GM19455 (cell line): ENCODE data around the gene KLHL29.

Source experiments
- ATAC-seq: cut with Tn5 transposase; IDR thresholded peaks from one replicate; pipeline ENCODE4 v1.9.1; 2021; ENCODE audit not compliant: unreplicated experiment

Gene KLHL29

DNA sequence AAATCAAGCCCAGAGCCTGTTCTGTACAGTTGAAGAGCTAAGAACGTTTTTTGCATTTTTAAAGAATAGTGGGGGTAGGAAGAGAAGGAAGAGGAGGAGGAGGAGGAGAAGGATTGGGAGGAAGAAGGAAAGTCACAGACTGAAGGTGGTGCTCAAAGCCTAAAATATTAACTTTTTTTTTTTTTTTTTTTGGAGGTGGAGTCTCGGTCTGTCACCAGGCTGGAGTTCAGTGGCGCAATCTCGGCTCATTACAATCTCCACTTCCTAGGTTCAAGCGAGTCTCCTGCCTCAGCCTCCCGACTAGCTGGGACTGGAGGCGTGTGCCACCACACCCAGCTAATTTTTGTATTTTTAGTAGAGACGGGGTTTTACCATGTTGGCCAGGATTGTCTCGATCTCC, 18.3 kb upstream of the KLHL29 start:
- ATAC-seq = no peak

GRCh38 chr2:23367760-23368159, 17.2 kb upstream of the KLHL29 start:
- no peak for ATAC-seq

GRCh38 chr2:23373666-23374065, 11.3 kb upstream of the KLHL29 start:
- ATAC-seq = no peak

DNA sequence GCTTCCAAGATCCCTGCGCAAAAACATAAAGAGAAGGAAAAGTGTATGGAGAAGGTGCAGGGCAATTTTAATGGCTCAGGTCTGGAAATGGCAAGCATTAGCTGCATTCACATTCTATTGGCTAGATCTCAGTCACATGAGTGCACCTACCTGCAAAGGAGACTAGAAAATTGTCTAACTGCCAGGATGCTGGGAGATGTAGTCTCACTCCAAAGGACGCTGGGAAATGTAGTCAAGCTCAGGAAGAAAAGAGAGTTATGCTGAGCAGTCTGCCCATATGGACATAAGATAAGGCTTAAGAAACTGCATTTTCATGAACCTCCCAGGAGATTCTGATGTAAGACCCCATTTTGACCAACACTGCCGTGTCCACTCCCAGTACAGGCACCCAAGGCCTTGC, 9.5 kb upstream of the KLHL29 start:
- peak; percentile 37 for ATAC-seq

DNA sequence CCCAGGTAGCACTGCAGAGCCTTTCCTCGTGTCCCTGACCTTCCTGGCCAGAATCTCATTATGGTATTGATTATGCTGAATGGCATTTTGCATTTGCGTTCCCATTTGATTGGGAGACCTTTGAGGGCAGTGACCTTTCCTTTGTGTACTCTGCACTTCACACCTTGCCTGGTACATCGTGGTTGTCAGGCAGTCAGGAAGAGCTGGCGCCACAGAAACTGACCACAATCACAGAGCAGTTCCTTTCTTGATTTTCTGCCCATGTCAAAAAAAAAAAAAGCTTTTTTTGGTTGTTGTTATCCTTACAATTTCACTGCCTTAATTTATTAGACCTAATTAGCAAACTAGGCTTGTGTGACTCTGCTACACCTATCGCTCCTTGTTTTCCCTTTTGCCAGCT, 8.9 kb upstream of the KLHL29 start:
- no peak for ATAC-seq

- no peak for ATAC-seq
Observed at GRCh38 chr2:23376972-23377371, 8.0 kb upstream of the KLHL29 start.

- ATAC-seq = no peak
Observed at GRCh38 chr2:23377771-23378170, 7.2 kb upstream of the KLHL29 start.

DNA sequence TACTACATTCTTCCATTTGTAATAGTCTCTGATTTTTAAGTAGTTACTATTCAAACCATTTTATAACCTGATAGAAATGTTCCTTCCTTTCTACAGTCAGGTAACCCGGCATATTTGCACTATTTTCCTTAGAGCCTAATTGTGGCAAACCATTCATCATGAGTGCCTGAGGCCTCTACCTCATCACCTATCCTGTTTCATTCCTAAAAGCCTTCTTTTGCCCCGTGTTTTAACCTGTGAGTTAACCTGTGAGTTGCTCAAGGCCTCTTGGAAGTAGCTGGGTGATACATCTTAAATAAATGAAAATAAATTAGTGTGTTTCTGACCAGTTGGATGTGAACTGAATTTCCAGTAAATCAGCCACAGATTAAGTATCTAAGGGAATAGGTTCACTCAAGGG, 6.5 kb upstream of the KLHL29 start:
- ATAC-seq = no peak

GRCh38 chr2:23379220-23379695, 5.7 kb upstream of the KLHL29 start:
- ATAC-seq = peak; percentile 49

DNA sequence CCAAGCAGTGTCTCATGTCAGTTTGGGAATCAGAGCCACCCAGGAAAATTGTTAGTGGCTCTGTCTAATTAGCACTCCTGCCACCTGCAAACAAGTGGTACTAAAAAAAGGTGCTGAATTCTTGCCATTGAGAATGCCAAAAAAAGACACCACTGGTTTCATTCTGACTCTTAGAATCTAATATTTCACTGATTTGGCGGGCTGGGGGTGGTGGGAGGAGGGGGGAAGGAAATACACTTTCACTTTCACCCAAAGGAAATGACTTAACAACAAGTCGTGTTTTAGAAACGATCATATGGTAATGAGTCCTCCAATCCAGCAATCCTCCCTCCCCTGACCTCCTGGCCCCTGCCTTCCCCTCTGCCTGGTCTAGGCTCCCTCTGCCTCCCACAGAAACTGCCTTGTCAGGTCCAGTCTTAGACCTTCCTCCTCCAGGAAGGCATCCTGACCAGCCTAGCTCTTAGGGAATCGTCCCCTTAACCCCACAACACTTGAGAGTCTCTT, 4.4 kb upstream of the KLHL29 start:
- peak; percentile 31 for ATAC-seq

GRCh38 chr2:23381084-23381483, 3.9 kb upstream of the KLHL29 start:
- no peak for ATAC-seq

GRCh38 chr2:23381485-23381884, 3.5 kb upstream of the KLHL29 start:
- ATAC-seq = no peak

- no peak for ATAC-seq
Observed at GRCh38 chr2:23383100-23383499, 1.9 kb upstream of the KLHL29 start.

DNA sequence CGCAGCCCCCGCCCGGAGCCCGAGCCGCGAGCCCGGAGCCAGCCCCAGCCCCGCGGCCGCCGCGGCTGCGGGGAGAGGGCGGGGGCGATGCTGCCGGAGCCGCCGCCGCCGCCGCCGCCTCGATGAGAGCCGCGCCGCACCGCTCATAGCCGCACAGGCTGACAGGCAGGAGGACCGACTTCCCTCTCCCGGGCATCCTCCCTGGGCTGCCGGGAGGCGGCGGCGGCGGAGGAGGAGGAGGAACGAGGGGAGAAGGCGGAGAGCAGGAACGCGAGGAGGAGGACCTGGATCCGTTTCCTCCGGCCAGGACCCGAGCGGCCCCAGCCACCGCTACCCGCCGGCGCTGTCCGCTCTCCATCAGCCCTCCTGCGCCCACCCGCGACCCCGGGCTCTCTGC, 370 bp downstream of the KLHL29 start:
- peak; percentile 32 for ATAC-seq

DNA sequence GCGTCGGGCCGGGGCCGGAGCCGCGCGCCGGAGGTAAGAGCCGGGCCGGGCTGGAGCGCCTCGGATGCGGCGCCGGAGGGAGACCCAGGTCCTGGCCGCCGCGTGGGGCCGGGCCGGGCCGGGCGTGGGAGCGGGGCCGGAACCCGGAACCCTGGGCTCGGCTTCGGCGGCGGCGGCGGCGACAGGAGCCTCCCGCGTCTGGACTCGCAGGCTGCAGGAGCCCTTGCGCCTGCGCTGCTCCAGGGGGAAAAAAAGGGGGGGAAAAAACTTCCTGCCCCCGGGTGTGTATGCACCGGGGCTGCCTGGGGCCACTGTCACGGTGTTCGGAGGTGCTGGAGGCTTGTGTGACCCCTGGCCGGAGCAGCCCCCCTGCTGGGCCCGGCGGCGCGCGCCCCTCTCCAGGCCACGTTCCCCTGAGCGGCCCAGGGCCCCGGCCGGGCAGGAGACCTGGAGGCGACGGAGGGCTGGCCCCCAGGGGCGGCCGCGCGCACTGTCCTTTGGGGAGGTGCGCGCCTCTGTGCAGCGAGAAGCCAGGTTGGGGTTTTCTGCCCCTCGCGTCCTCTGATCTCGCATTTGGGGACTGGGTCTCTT, 864 bp downstream of the KLHL29 start:
- ATAC-seq = peak; percentile 33

DNA sequence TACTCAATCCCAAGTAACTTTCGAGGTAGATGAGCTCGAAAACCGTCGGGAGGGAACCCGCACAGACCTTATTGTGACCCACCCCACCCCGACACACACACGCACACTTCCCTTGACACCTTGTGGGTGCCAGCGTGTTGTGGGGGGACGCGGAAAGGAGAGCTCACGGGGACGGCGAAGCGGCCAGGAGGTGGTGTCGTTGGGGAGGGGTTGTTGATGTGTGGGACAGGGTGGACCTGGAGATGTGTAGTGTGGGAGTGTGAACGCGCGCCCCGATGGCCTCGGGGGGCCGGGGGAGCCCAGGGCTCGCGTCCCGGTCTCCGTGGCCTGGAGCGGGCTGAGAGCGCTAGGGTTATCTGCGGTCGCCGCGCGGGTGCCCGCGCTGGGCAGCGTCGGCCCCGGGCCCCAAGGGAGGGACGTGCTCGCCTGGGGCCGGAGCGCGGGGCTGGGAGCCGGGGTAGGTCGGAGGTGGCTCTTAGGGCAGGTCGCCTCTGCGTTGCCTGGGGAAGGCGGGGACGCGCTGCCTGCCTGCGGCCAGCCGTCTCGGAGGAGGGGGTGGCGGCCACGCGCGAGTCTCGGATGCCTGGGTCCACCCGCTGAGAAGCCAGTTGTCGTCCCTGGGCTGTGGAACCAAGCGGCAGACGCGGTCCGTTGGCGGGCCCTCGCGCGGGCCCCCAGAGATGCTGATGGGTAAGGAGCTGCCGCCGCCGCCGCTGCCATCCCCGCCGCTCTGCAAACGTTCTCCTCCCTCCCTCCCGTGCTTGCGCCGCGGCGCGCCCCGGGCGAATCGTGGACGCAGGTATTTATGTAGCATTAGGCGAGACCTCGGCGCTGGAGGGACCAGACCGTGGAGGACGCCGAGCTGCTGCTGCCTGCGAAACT, 1.6 kb downstream of the KLHL29 start:
- ATAC-seq = no peak

DNA sequence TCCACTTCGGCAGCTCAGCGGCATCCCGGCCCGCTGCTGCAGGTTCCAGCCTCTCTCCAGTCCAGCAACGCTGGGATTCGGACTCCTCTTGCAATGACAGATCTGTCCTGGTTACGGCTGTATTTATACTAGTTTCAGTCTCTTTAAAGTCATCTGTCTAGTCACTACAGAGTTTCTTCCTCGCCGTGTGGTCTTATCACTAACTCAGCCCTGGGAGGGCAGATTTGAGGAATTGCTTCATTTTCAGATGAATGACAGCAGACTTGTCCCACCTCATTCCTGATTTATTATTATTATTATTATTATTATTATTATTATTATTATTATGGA, 2.2 kb downstream of the KLHL29 start:
- no peak for ATAC-seq

- ATAC-seq = no peak
Observed at GRCh38 chr2:23387845-23388244, 2.9 kb downstream of the KLHL29 start.

GRCh38 chr2:23388294-23388693, 3.3 kb downstream of the KLHL29 start:
- no peak for ATAC-seq

DNA sequence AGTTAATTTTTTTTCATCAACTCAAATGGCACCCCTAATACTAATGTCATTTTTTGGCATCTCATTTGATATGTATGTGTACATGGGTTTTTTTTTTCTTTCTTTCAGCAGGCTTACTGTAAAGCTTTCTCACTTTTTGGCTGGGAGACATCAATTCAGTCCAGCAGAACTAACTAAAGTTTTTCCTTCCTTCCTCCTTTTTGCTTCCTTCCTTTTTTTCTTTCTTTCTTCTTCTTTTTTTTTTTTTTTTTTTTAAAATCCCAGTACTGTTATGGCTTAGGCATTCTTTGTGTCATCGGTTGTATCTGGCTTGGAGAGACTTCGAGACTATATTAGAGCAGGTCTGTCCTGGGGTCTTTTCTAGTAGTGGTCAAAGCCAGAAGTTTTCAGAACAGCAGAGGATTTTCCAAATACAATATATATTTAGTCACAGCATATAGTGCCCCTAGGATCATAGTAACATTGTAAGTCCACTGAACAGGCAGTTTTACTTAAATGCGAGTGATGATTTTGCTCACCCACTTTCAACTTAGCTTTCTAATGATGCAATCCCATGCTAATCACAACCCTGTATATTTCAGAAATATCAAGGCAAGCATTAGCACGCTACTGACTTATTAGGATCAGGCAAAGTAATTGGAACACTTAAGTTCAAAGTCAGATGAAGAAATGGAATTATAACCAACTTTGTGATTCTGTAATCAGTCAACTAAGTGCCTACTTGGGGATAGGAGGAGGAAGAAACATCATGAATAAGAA, 4.0 kb downstream of the KLHL29 start:
- no peak for ATAC-seq

- no peak for ATAC-seq
Observed at GRCh38 chr2:23390152-23390551, 5.2 kb downstream of the KLHL29 start.
